CD4-positive, alpha-beta T cell treated with Interleukin-17A for 1 hour (primary cell): ENCODE results near the gene CENPP.

Experiments
- DNase-seq: peaks from one replicate; pipeline ENCODE4 v3.0.0-alpha.2; 2020

The CENPP gene

GRCh38 chr9:92315456-92315855 is 10.3 kb upstream of the CENPP start:
- no peak for DNase-seq

GRCh38 chr9:92324431-92324830 is 1.3 kb upstream of the CENPP start:
- peak; percentile 0 for DNase-seq

GRCh38 chr9:92324889-92325268 is 874 bp upstream of the CENPP start:
- no peak for DNase-seq

- no peak for DNase-seq
Measured at GRCh38 chr9:92325991-92326500, 293 bp downstream of the CENPP start.

- no peak for DNase-seq
Measured at GRCh38 chr9:92327283-92327850, 1.6 kb downstream of the CENPP start.

GRCh38 chr9:92328225-92328624 is 2.5 kb downstream of the CENPP start:
- no peak for DNase-seq

- no peak for DNase-seq
Measured at GRCh38 chr9:92332577-92333281, 7.0 kb downstream of the CENPP start.

- DNase-seq = no peak
Measured at GRCh38 chr9:92333282-92333634, 7.5 kb downstream of the CENPP start.

GRCh38 chr9:92341578-92341977 is 15.8 kb downstream of the CENPP start:
- no peak for DNase-seq

GRCh38 chr9:92342825-92343488 is 17.2 kb downstream of the CENPP start:
- no peak for DNase-seq

GRCh38 chr9:92345582-92345981 is 19.8 kb downstream of the CENPP start:
- no peak for DNase-seq

GRCh38 chr9:92349771-92350739 is 24.3 kb downstream of the CENPP start:
- no peak for DNase-seq

GRCh38 chr9:92350740-92351133 is 25.0 kb downstream of the CENPP start:
- DNase-seq = no peak

- no peak for DNase-seq
Measured at GRCh38 chr9:92353051-92353450, 27.3 kb downstream of the CENPP start.

- DNase-seq = no peak
Measured at GRCh38 chr9:92359394-92359995, 33.7 kb downstream of the CENPP start.

GRCh38 chr9:92360083-92360482 is 34.3 kb downstream of the CENPP start:
- no peak for DNase-seq

GRCh38 chr9:92369075-92369474 is 43.3 kb downstream of the CENPP start:
- no peak for DNase-seq

- no peak for DNase-seq
Measured at GRCh38 chr9:92373167-92373566, 47.4 kb downstream of the CENPP start.

GRCh38 chr9:92377876-92378275 is 52.1 kb downstream of the CENPP start:
- no peak for DNase-seq

- DNase-seq = peak; percentile 14
Measured at GRCh38 chr9:92378865-92379560, 53.3 kb downstream of the CENPP start.

- DNase-seq = no peak
Measured at GRCh38 chr9:92380603-92381002, 54.9 kb downstream of the CENPP start.

- DNase-seq = no peak
Measured at GRCh38 chr9:92381775-92382174, 56.0 kb downstream of the CENPP start.
